Measurements from ENCODE around the gene SFXN1.

The SFXN1 gene

DNA sequence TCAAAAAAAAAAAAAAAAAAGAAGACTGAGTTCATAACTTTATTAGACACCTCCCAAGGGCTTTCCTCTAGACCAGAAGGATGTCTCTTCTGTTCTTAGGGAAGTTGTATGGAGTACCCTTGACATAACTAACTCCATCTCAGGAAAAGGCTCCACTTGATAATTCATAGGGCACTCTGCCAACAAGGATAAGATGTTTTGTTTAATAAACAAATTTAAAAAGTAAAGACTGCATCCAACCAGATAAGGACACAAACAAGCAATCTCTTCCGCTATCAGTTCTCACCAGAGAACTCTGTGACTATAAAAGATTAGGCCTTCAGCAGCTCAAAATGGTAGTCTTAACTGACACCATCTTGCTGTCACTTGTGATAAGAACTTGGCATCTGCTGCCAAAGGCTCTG, 65.8 kb downstream of the SFXN1 start:
- DNase-seq, result no peak

DNA sequence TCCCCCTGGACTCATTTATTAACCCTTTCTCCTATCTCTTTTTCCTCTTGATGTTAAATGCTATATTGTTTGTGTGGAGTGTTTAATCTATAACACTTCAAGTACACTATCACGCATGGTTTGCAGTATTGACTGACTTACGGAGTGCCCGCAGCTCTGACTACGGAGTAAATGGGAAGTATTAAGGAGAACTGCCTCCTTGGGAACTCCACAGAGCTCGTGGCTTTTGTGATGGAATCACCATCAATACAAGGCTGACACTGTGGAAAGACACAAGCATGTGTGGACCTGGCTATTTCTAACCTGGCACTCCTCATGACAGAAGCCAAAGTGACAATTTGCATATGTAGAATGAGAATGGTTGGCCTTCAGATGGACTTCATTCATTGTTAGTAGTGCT, 66.2 kb downstream of the SFXN1 start:
- no peak for DNase-seq

DNA sequence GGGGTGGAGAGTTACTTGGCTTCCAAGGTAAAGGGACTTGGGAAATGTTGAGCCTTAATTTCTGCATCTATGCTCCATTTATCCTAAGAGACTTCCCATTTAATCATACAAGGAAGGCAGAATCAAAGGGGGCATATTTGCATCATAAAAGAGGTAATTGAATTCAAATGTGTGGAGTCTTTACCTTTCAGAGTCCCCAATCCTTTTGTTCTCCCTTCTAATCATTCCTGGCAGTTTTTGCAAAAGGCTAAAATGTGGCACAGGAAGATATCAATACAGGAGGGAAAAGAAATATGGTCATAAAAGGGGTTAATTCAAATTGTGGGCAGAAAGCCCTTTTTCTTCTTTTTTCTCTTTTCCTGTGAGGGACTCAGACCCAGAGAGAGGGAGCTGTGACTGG, 69.5 kb downstream of the SFXN1 start:
- no peak for DNase-seq

DNA sequence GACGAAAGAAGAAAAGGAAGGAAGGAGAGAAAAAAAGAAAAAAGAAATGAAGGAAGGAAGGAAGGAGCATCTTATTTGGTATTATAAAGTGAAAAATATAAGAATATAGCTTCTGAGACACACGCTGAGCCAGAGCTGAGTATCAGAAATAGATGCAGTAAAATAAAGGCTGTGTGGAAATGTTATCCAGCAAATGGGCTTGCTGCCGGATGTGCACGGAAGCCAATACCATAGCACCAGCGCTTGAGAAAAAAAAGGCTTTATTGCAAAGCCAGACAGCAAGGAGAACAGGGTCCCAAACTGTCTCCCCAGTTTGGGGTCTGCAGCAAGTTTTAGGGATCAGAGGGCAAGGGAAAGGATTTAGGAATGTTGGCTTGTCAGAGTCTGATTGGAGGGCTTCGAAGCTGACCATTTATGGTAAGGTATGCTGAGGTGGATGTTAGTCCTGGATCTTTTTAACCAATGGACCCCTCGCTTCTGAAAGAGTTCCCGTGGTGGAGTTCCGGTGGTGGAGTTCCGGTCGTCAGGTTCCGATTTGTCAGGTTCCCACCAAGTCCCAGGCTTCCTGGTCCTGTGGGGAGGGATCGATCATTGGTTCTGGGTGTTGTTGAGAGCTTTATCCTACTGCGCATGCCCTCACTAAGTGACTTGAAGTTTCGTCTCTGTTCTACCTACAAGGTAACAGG, 70.4 kb downstream of the SFXN1 start:
- DNase-seq, result no peak

DNA sequence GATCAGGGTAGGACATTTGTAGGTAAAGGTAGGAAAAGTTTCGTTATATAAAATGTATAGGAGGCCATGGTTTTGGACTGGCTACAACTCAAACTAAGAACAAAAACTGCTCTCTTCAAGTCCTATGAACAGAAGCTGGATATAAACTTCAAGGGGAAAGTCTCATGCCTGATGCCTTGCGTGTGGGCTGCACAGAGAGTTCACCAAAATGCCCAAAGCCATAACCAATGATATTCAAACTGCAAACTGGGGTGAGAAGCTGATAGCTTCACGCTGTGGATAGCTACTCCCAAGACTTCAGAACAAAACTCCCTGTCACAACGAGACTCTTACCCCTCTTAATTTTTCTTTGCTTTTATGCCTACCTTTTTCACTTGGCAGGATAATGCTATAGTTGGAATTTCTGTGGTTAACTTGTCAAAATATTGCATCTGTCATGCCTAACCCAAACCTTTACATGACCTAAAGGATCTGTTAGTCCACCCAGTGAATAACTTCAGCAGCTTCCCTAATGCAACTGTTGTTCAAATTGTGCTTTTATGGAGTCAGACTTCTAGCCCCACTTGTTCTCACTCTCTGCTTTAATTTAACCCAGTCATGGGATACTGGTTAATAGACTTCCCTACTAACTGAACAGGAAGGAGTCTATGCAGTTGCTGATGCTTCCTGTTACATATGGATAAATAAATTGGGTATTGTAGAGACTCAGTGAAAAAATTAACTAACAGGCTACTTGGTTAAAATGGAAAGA, 71.9 kb downstream of the SFXN1 start:
- no peak for DNase-seq

DNA sequence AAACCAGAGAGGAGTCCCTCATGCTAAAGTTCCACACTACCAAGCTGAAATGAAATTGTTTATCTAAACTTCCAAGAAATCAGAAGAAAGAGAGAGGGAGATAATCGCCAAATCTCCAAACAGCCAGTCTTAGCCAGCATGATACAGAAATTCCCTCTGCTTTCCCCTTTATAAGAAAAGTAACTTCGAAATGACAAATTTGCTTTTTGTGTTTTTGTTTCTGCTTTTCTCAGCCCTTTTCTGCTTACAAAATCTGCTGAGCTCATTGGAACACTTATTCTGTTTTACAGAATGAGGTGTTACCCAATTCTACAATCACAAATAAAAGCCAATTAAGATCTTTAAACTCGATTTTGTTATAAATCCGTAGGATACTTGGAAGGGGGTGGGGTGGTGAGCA, 72.9 kb downstream of the SFXN1 start:
- no peak for DNase-seq

DNA sequence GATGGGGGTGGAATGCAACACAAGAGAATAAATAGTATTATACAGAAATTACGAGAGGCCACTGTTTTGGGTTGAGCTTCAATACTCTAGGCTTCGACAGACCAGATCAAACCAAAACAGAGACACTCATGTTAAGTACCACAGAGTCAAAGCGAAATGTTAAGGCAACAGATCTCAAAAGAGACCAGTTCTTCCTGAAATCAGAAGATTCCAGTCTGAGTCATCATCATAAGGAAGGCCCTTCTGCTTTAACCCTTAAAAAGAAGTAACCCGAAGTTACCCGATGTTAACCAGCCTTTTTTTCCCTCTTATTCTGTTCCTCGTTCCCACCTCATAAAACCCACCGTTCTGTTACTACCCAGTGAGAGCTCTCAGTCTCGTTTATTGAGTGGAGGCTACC, 75.9 kb downstream of the SFXN1 start:
- no peak for DNase-seq

DNA sequence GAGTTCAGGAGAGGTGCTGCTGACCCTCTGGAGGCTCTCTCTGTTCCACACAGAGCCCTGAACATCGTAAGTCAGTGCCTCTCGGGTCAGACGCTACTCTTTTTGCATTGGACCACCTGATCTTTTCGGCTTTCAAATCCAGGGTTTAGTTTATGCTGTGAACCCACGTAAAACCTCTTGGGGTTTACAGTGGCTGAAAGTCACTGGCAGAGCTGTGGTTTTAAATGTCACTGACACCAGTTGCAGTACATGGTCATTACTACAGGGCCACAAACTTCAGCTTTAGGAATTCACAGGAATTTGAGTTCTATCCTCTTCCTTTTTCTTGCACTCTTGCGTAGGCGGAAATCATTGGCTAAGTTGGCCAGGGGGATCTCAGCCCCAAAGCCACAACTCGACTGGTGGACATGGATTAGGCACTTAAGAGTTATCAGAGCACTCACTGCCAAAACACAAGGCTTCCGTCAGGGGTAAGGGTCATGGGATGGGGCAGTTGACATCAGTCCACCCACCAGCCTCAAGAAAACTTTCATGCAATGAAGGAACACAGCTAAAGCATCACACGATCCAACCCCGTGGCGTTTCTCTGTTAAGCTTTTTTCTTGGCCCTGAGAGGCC, 76.9 kb downstream of the SFXN1 start:
- DNase-seq, result no peak

DNA sequence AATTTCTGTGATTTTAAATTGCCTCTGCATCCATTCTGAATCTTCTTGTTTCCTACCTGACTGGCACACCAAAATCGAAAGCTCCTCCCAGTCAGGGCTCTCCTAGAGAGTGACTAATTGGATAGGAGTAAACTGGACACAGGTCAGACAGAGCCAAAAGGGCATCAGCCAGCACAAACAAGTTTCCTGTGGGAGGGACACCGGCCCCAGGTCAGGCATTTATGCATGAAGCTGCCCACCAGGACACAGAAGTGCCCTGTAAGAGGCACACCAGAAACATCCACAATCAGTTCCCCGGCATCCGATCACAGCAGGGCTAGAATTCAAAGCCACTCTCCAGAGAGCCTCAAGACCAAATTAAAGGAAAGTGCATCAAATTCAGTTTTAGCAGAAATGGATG, 78.4 kb downstream of the SFXN1 start:
- no peak for DNase-seq

DNA sequence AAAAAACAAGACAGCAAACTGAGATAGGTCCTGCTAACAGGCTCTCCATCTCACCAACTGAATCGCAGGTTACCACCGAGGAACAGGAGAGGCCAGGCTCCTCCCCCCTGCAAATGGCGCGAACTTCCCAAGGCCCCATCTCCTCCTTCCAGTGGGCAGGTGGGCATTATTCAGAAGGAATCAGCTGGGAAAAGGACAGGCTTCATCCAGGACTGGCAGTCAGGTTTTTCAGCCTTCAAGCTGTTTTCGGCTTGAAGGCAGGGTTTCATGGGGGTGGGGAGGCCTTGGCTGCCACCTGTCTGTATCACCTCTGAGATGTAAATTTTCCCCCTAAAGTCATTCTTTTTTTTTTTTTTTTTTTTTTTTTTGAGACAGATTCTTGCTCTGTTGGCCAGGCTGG, 79.4 kb downstream of the SFXN1 start:
- no peak for DNase-seq

DNA sequence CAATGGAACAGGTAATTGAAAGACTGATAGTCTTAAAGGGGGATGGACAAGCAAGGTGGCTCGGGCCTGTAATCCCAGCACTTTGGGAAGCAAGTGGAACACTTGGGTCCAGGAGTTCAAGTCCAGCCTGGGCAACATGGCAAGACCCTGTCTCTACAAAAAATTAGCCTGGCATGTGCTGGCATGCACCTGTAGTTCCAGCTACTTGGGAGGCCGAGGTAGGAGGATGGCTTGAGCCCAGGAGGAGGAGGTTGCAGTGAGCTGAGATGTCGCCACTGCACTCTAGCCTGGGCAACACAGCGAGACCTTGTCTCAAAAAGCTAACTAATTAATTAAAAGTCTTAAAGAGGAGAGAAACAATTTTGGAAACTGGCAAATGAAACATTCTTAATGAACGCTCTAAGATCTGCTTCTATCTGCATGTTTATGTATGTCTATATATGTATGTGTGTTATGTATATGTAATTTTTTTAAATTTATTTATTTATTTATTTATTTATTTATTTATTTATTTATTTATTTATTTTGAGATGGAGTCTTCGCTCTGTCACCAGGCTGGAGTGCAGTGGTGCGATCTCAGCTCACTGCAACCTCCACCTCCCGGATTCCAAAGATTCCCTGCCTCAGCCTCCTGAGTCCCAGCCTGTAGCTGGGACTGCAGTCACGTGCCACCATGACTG, 80.6 kb downstream of the SFXN1 start:
- no peak for DNase-seq

DNA sequence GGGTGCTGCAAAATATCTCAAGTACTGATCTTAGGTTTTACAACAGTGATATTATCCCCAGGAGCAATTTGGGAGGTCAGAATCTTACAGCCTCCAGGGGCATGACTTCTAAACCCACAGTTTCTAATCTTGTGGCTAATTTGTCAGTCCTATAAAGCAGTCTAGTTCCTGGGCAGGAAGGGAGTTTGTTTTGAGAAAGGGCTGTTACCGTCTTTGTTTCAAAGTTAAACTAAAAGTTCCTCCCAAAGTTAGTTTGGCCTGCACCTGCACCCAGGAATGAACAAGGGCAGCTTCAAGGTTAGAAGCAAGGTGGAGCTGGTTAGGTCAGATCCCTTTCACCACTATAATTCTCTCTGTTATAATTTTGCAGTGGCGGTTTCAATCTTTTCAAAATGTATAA, 81.7 kb downstream of the SFXN1 start:
- no peak for DNase-seq

DNA sequence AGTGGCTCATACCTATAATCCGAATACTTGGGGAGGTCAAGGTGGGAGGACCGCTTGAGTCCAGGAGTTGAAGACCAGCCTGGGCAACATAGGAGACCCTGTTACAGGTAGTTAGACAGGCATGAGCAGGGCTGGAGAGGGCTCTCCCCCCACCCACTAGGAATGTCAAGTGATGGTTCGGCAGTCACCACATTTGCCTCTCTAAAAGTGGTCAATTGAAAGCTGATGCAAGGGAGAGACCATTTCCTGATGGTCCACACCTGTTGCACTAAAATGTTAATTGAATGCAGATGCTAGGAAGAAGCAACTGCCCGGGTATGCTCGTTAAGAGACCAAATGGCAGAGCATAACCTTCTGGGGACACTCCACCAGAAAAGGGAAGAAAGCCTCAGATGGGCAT, 82.7 kb downstream of the SFXN1 start:
- no peak for DNase-seq

DNA sequence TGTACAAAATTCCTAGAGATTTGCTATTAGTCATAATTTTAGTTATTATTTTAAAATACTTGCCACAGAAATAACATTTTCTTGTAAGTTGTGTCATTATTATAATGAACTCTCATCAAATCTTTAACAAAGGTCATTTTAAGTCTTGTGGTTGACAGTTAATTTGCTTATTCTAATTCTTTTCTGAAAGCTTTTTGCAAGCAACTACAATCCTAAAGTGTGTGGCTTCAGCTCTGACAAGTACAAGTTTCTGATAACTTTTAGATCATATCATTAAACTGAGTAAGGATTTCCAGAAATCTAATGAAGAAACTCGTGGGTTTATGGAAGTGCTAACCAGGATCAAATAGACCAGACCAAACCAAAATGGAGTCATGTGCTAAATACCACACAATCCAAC, 86.4 kb downstream of the SFXN1 start:
- DNase-seq, result no peak

DNA sequence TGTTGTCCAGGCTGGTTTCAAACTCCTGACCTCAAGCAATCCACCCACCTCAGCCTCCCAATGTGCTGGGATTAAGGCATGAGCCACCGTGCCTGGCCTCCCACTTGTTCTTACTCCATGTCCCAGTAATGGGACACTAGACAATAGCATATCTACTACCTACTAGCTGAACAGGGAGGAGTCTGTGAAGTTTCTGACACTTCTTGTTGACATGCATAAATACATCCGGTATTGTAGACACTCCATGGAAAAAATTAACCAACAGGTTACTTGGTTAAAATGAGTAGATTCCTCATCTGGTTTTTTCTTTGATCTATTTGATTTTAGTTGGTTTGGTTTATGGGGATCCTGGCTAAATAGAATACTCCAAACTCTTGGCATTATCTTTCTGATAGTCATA, 88.3 kb downstream of the SFXN1 start:
- no peak for DNase-seq

DNA sequence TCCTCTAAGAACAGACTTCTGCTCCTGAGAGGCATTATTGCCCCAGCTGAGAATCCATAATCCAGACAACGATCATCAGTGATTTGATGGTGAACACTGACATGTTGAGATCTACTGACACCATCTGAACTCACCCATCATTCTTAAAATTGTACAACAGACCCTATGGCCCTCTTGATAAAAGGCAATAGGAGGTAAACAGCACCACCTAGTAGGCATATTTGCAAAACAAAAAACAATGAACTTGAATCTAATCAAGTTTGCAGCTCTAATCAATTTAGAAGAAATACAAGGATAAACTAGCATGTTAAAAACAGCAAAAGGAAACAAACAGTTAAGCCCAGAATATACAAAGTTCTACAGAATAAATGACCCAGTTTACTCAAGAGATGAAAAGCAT, 89.6 kb downstream of the SFXN1 start:
- no peak for DNase-seq

DNA sequence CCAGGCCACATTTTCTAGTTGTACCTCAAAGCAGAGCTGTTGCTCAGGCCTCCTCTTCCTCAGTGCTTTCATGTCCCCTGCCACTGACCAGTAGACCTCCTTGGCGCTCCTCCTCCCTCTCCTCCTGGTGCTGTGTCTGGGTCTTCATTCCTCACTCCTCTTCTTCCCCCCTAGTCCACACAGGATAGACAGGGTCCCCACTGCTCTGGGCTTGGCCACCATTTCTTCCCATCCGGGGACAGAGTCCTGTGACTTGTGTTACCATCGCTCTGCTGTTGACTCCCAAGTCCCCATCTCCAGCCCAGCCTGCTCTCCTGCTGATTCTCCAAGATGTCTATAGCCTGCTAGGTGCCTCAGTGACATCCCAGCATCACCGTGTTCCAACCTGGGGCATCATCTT, 91.3 kb downstream of the SFXN1 start:
- no peak for DNase-seq

DNA sequence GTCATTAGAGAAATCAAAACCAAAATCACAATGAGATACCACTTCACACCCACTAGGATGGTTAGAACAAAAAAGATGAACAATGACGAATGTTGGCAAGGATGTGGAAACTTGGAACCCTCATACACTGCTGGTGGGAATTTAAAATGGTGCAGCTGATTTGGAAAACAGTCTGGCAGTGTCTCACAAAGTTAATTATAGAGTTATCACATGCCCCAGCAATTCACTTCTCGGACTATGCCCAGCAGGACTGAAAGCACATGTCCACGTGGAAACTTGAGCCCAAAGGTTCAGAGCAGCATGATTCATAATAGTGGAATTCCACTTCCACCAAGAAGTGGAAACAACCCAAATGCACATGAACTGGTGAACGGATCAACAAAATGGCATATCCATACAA, 94.5 kb downstream of the SFXN1 start:
- no peak for DNase-seq

DNA sequence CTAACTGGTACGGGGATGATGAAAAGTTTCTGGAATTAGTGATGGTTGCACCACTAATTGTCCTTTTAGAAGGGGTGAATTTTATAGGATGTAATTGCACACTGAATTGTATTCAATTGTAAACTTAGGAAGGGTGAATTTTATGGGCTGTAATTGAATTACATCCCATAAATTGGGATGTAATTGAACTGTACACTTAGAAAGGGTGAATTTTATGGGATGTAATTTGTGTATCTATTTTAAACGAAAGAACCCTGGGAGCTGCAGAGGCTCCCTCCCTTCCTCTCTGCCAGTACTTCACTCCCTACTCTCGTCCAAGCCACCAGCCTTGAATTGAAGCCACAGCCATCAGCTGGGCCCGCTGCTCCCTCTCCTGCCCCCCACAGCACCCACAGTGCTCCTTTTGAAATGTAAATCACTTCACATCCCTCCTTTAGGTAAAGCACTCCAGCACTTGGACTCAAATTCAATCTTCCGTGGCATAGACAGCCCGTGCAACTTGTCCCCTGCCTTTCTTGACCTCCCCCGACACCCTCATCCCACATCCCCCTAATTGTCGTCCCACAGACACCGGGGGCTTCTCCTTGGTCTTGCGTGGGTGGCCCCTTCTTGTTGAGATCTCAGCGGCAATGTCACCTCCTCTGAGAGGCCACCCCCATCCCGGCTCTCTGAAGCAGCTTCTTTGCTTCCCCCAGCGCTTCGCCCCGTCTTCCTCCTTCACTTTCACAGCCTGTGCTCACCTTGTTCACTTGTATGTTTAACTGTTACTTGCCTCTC, 95.3 kb downstream of the SFXN1 start:
- no peak for DNase-seq

DNA sequence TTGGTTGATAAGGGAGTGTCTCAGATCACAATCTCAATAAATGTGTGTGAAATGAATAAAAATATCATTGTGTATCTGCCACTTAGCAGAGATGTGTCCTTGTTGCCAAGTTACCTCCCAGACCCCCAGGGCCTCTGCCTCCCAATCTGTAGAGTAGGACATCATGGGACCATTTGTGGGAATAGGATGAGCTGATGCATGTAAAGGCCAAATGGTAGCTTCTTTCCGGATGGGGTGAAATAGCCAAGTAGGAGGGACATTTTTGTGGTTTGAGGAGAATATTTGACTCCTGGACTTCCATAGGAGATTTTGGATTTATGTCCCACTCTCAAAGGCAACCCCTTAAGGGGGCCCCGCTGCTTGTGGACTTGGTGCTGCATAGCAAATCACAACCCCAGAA, 96.9 kb downstream of the SFXN1 start:
- no peak for DNase-seq

DNA sequence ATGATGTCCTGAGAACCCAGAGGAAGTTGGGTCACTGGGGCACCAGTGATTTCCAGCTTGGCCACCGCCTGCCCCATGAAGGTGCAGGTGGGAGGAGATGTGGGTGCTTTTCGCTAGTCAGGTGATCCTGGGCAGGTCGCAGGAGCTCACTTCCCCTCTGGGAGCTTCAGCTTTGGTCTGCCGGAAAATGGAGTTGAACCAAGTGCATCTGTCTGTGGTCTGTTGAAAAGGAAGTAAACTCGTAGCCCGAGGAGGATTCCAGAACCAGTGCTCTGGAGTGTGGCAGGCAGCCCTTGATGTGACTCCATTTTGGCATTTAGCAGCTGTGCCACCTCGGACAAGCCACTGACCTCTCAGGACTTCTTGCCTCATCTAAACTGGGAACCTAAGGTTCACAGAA, 97.7 kb downstream of the SFXN1 start:
- no peak for DNase-seq

DNA sequence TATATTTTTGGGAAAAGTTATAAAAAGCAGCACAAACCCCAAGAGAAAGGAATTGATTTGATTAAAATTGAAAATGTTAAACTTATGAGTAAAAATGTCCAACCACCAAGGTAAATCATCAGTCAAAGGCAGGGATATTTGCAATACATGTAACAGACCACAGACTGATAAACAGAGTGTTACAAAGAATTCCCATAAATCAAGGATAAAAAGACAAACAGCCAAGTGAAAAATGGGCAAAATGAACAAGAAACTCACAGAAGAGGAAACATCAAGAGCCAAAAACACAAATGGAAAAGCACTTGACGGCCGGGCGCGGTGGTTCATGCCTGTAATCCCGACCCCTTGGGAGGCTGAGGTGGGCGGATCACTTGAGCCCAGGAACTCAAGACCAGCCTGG, 98.2 kb downstream of the SFXN1 start:
- no peak for DNase-seq

Data from DMS 273 treated with DMSO at 0.1 percent for 48 hours (cell line).